HepG2 (cell line): ENCODE measurements around the gene KDM7A. TPM values are rescaled to one million over a fixed set of nuclear protein-coding genes. Genes with fewer than 3 reads are reported as not detected.

Experiments
- AFF4 ChIP-seq: sonication (generic); formaldehyde crosslinking; IDR thresholded peaks from 2 replicates; pipeline ENCODE4 v1.4.0; 2020; ENCODE audit warnings: missing genetic modification reagents
- BRCA1 ChIP-seq: sonication (generic); formaldehyde crosslinking; IDR thresholded peaks from 2 replicates; pipeline ENCODE4 v1.4.0; 2020; ENCODE audit warnings: missing genetic modification reagents
- CCDC6 ChIP-seq: sonication (generic); formaldehyde crosslinking; IDR thresholded peaks from 2 replicates; pipeline ENCODE4 v1.8.1; 2022; ENCODE audit warnings: mild to moderate bottlenecking, missing genetic modification reagents, moderate library complexity
- CSRNP2 ChIP-seq: sonication (generic); formaldehyde crosslinking; conservative IDR thresholded peaks from 2 replicates; pipeline ENCODE4 v1.8.0; 2022; ENCODE audit warnings: low read depth, missing genetic modification reagents
- MXD4 ChIP-seq: IDR thresholded peaks from 2 replicates; pipeline ENCODE4 v1.6.1; 2016; ENCODE audit warnings: mild to moderate bottlenecking, missing biosample characterization, missing genetic modification reagents
- RFX5 ChIP-seq: IDR thresholded peaks from 2 replicates; pipeline ENCODE4 v1.6.1; 2011; ENCODE audit warnings: low read depth, low read length, improper control_type of control experiment
- SMAD3 ChIP-seq: sonication (generic); formaldehyde crosslinking; IDR thresholded peaks from 2 replicates; pipeline ENCODE4 v1.4.0; 2020; ENCODE audit warnings: missing genetic modification reagents
- ZFY ChIP-seq: sonication (generic); formaldehyde crosslinking; IDR thresholded peaks from 2 replicates; pipeline ENCODE4 v1.4.0; 2020; ENCODE audit warnings: missing genetic modification reagents
- ZNF441 ChIP-seq: sonication (generic); formaldehyde crosslinking; IDR thresholded peaks from 2 replicates; pipeline ENCODE4 v1.7.0; 2021; ENCODE audit warnings: missing genetic modification reagents, borderline replicate concordance
- polyA plus RNA-seq, 8 experiments: library from polyadenylated mRNA; depleted of rRNA in 3 of 8; stranded (reverse) in 7 of 8; unstranded in 1 of 8; fragments of >200 nt; fragmentation: Illumina TruSeq in 4 of 8; extraction: Trizol in 4 of 8; gene quantifications; 2 replicates each; pipeline versions ENCODE4 v1.2.1 to v1.2.3, GENCODE V29; 2011 to 2016; ENCODE audit warnings: low read depth in 4 of 8, missing spikeins in 1 of 8, mixed read lengths in 1 of 8; ENCODE audit not compliant: insufficient read depth in 1 of 8
- total RNA-seq, 5 experiments: library from RNA; depleted of rRNA; stranded (reverse); fragments of >200 nt; fragmentation: Illumina TruSeq; extraction: Trizol; gene quantifications; 2 replicates each; pipeline ENCODE4 v1.2.3, GENCODE V29; 2016; ENCODE audit warnings: low read depth in 1 of 5
- TF ChIP-seq, protein P1 (sequence below): sonication (generic); formaldehyde crosslinking; IDR thresholded peaks from 2 replicates; pipeline ENCODE4 v1.4.0; 2020; ENCODE audit warnings: missing genetic modification reagents, low read depth, mild to moderate bottlenecking, borderline replicate concordance
- TF ChIP-seq, protein P2 (sequence below): sonication (generic); formaldehyde crosslinking; IDR thresholded peaks from 2 replicates; pipeline ENCODE4 v1.8.0; 2022; ENCODE audit warnings: missing genetic modification reagents, mild to moderate bottlenecking, moderate library complexity, borderline replicate concordance
- TF ChIP-seq, protein P3 (sequence below): IDR thresholded peaks from 2 replicates; pipeline ENCODE4 v1.6.1; 2016; ENCODE audit warnings: missing genetic modification reagents, missing compliant biosample characterization
- TF ChIP-seq, protein P4 (sequence below): sonication (generic); formaldehyde crosslinking; IDR thresholded peaks from 2 replicates; pipeline ENCODE4 v1.4.0; 2020; ENCODE audit warnings: missing genetic modification reagents

The KDM7A gene
- total and polyA plus RNA-seq, 2 of the 13 experiments (the other 11 are each of a cell fraction or from before 2014, with no cell fraction given): 10.8 to 16.8 TPM

GRCh38 chr7:140062528-140063299 lies 114.1 kb downstream of the KDM7A start, which contains the start of gene PARP12 (continued):
- TF ChIP-seq CCDC6 (CRISPR knock-in tag): 0 out of 2 replicates have a peak, but pooled peaks have one; percentile 23
- no peak for TF ChIP-seq SMAD3
- TF ChIP-seq, protein P1, sequence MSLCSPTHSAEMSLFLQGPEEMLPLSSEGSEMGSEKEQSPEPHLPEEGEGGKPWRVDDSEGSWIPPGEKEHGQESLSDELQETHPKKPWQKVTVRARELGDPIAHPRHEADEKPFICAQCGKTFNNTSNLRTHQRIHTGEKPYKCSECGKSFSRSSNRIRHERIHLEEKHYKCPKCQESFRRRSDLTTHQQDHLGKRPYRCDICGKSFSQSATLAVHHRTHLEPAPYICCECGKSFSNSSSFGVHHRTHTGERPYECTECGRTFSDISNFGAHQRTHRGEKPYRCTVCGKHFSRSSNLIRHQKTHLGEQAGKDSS (CRISPR knock-in tag): 0 out of 2 replicates have a peak, but pooled peaks have one; percentile 43
- peak; percentile 91 for TF ChIP-seq ZFY (CRISPR knock-in tag)
- no peak for TF ChIP-seq ZNF441
- TF ChIP-seq BRCA1 (CRISPR knock-in tag): no peak
- TF ChIP-seq, protein P2, sequence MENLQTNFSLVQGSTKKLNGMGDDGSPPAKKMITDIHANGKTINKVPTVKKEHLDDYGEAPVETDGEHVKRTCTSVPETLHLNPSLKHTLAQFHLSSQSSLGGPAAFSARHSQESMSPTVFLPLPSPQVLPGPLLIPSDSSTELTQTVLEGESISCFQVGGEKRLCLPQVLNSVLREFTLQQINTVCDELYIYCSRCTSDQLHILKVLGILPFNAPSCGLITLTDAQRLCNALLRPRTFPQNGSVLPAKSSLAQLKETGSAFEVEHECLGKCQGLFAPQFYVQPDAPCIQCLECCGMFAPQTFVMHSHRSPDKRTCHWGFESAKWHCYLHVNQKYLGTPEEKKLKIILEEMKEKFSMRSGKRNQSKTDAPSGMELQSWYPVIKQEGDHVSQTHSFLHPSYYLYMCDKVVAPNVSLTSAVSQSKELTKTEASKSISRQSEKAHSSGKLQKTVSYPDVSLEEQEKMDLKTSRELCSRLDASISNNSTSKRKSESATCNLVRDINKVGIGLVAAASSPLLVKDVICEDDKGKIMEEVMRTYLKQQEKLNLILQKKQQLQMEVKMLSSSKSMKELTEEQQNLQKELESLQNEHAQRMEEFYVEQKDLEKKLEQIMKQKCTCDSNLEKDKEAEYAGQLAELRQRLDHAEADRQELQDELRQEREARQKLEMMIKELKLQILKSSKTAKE (CRISPR knock-in tag): no peak
- TF ChIP-seq, protein P3, sequence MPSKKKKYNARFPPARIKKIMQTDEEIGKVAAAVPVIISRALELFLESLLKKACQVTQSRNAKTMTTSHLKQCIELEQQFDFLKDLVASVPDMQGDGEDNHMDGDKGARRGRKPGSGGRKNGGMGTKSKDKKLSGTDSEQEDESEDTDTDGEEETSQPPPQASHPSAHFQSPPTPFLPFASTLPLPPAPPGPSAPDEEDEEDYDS (CRISPR knock-in tag): no peak
- TF ChIP-seq CSRNP2 (CRISPR knock-in tag): no peak
- TF ChIP-seq, protein P4, sequence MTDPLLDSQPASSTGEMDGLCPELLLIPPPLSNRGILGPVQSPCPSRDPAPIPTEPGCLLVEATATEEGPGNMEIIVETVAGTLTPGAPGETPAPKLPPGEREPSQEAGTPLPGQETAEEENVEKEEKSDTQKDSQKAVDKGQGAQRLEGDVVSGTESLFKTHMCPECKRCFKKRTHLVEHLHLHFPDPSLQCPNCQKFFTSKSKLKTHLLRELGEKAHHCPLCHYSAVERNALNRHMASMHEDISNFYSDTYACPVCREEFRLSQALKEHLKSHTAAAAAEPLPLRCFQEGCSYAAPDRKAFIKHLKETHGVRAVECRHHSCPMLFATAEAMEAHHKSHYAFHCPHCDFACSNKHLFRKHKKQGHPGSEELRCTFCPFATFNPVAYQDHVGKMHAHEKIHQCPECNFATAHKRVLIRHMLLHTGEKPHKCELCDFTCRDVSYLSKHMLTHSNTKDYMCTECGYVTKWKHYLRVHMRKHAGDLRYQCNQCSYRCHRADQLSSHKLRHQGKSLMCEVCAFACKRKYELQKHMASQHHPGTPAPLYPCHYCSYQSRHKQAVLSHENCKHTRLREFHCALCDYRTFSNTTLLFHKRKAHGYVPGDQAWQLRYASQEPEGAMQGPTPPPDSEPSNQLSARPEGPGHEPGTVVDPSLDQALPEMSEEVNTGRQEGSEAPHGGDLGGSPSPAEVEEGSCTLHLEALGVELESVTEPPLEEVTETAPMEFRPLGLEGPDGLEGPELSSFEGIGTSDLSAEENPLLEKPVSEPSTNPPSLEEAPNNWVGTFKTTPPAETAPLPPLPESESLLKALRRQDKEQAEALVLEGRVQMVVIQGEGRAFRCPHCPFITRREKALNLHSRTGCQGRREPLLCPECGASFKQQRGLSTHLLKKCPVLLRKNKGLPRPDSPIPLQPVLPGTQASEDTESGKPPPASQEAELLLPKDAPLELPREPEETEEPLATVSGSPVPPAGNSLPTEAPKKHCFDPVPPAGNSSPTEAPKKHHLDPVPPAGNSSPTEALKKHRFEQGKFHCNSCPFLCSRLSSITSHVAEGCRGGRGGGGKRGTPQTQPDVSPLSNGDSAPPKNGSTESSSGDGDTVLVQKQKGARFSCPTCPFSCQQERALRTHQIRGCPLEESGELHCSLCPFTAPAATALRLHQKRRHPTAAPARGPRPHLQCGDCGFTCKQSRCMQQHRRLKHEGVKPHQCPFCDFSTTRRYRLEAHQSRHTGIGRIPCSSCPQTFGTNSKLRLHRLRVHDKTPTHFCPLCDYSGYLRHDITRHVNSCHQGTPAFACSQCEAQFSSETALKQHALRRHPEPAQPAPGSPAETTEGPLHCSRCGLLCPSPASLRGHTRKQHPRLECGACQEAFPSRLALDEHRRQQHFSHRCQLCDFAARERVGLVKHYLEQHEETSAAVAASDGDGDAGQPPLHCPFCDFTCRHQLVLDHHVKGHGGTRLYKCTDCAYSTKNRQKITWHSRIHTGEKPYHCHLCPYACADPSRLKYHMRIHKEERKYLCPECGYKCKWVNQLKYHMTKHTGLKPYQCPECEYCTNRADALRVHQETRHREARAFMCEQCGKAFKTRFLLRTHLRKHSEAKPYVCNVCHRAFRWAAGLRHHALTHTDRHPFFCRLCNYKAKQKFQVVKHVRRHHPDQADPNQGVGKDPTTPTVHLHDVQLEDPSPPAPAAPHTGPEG (CRISPR knock-in tag): peak; percentile 91
- no peak for TF ChIP-seq RFX5
- TF ChIP-seq AFF4 (CRISPR knock-in tag): no peak
- TF ChIP-seq MXD4 (CRISPR knock-in tag): no peak
